Muscle layer of duodenum (tissue), 2 donors: ENCODE data around the gene NPPC.

Experiments
- H3K27ac ChIP-seq: one replicate; pipeline ENCODE4 v1.7.0; 2013; ENCODE audit warnings: mild to moderate bottlenecking, low read length
- H3K27me3 ChIP-seq: one replicate; pipeline ENCODE4 v1.7.0; 2013; ENCODE audit warnings: low read depth, mild to moderate bottlenecking, control low read depth, low read length
- H3K36me3 ChIP-seq, 2 donors: one replicate each; pipeline ENCODE4 v1.7.0; 2013; ENCODE audit warnings: low read length in 2 of 2, control low read depth in 1 of 2, mild to moderate bottlenecking in 1 of 2; ENCODE audit not compliant: insufficient read depth in 2 of 2, control insufficient read depth in 1 of 2
- H3K4me1 ChIP-seq, 2 donors: one replicate each; pipeline ENCODE4 v1.7.0; 2013; ENCODE audit warnings: low read length in 2 of 2, mild to moderate bottlenecking in 2 of 2, control low read depth in 1 of 2, moderate library complexity in 1 of 2; ENCODE audit not compliant: insufficient read depth in 2 of 2, control insufficient read depth in 1 of 2
- H3K4me3 ChIP-seq, 2 donors: one replicate each; pipeline ENCODE4 v1.7.0; 2013; ENCODE audit warnings: low read length in 2 of 2, low read depth in 1 of 2, mild to moderate bottlenecking in 1 of 2
- H3K9me3 ChIP-seq, 2 donors: one replicate each; pipeline ENCODE4 v1.7.0; 2013; ENCODE audit warnings: low read length in 2 of 2, control low read depth in 1 of 2, mild to moderate bottlenecking in 1 of 2; ENCODE audit not compliant: control insufficient read depth in 1 of 2
- donor health status: healthy.

Gene NPPC

GRCh38 chr2:231926761-231927565 is 767 bp upstream of the NPPC start:
- Histone ChIP-seq H3K9me3 (no peaks in the 10 kb centered on the region), H3K36me3 (no peaks in the 10 kb centered on the region), H3K4me3 (peak overlapping the region; percentile 37 to 77), H3K4me1 (peaks cover 0 to 30% of the 10 kb centered on the region in 2 donors), H3K27me3 (peaks cover 30% of the 10 kb centered on the region), H3K27ac (no peak overlapping the region)

- H3K4me1 ChIP-seq: peaks cover 0 to 30% of the 10 kb centered on the region in 2 donors
- no peaks in the 10 kb centered on the region for H3K36me3 ChIP-seq
- no peaks in the 10 kb centered on the region for H3K9me3 ChIP-seq
- H3K27ac ChIP-seq: no peak overlapping the region
- peak overlapping the region; percentile 46 to 77 for H3K4me3 ChIP-seq
- peaks cover 30% of the 10 kb centered on the region for H3K27me3 ChIP-seq
Observed at GRCh38 chr2:231925303-231926179, 655 bp downstream of the NPPC start.

- Histone ChIP-seq H3K9me3 (no peaks in the 10 kb centered on the region), H3K4me3 (peak overlapping the region; percentile 46 to 77), H3K4me1 (peaks cover 0 to 30% of the 10 kb centered on the region in 2 donors), H3K27ac (no peak overlapping the region), H3K36me3 (no peaks in the 10 kb centered on the region), H3K27me3 (peaks cover 30% of the 10 kb centered on the region)
Observed at GRCh38 chr2:231924889-231925275, 1.3 kb downstream of the NPPC start.

- Histone ChIP-seq H3K27me3 (peaks cover 30% of the 10 kb centered on the region), H3K36me3 (no peaks in the 10 kb centered on the region), H3K4me3 (peak overlapping the region in 1 of 2 donors; percentile 77)
Observed at GRCh38 chr2:231923951-231924888, 2.0 kb downstream of the NPPC start.

GRCh38 chr2:231923010-231923344 is 3.2 kb downstream of the NPPC start:
- no peak overlapping the region for H3K4me3 ChIP-seq
- no peak overlapping the region for H3K27ac ChIP-seq
- peaks cover 27% of the 10 kb centered on the region for H3K27me3 ChIP-seq

More at GRCh38 chr2:231923951-231924888, 2.0 kb downstream of the NPPC start:
- H3K9me3 ChIP-seq: no peaks in the 10 kb centered on the region
- H3K4me1 ChIP-seq: peaks cover 0 to 26% of the 10 kb centered on the region in 2 donors
- H3K27ac ChIP-seq: no peak overlapping the region

GRCh38 chr2:231922311-231923009 is 3.7 kb downstream of the NPPC start:
- Histone ChIP-seq H3K36me3 (no peaks in the 10 kb centered on the region), H3K27ac (no peak overlapping the region), H3K27me3 (peaks cover 24% of the 10 kb centered on the region), H3K9me3 (no peaks in the 10 kb centered on the region), H3K4me1 (peaks cover 0 to 30% of the 10 kb centered on the region in 2 donors), H3K4me3 (no peak overlapping the region)

More at GRCh38 chr2:231923010-231923344, 3.2 kb downstream of the NPPC start:
- no peaks in the 10 kb centered on the region for H3K9me3 ChIP-seq
- H3K36me3 ChIP-seq: no peaks in the 10 kb centered on the region
- peaks cover 0 to 26% of the 10 kb centered on the region in 2 donors for H3K4me1 ChIP-seq

GRCh38 chr2:231920795-231921194 is 5.4 kb downstream of the NPPC start:
- H3K36me3 ChIP-seq: no peaks in the 10 kb centered on the region
- no peak overlapping the region for H3K27ac ChIP-seq
- peaks cover 16% of the 10 kb centered on the region for H3K27me3 ChIP-seq
- H3K4me3 ChIP-seq: no peak overlapping the region
- H3K9me3 ChIP-seq: no peaks in the 10 kb centered on the region
- H3K4me1 ChIP-seq: peaks cover 0 to 15% of the 10 kb centered on the region in 2 donors

GRCh38 chr2:231920366-231920765 is 5.8 kb downstream of the NPPC start:
- Histone ChIP-seq H3K27me3 (peaks cover 16% of the 10 kb centered on the region), H3K27ac (no peak overlapping the region)

GRCh38 chr2:231919341-231920035 is 6.7 kb downstream of the NPPC start:
- peaks cover 10% of the 10 kb centered on the region for H3K27me3 ChIP-seq
- peaks cover 0 to 6% of the 10 kb centered on the region in 2 donors for H3K4me1 ChIP-seq
- no peaks in the 10 kb centered on the region for H3K9me3 ChIP-seq
- H3K4me3 ChIP-seq: no peak overlapping the region
- H3K36me3 ChIP-seq: no peaks in the 10 kb centered on the region
- H3K27ac ChIP-seq: no peak overlapping the region

More at GRCh38 chr2:231920366-231920765, 5.8 kb downstream of the NPPC start:
- Histone ChIP-seq H3K4me3 (no peak overlapping the region), H3K9me3 (no peaks in the 10 kb centered on the region), H3K4me1 (peaks cover 0 to 11% of the 10 kb centered on the region in 2 donors), H3K36me3 (no peaks in the 10 kb centered on the region)
